Fibroblast of the aortic adventitia (primary cell): ENCODE measurements around the gene HSD17B11. TPM values are rescaled to one million over a fixed set of nuclear protein-coding genes. Genes with fewer than 3 reads are reported as not detected.

ENCODE experiments used
- DNase-seq: peaks from one replicate; pipeline ENCODE4 v3.0.0-alpha.2; 2010; ENCODE audit warnings: low read depth
- H3K4me3 ChIP-seq: 2 replicates; pipeline ENCODE4 v1.5.1; 2011; ENCODE audit warnings: low read depth, mild to moderate bottlenecking, control low read depth, low read length, moderate library complexity
- CTCF ChIP-seq: IDR thresholded peaks from 2 replicates; pipeline ENCODE4 v1.5.1; 2011; ENCODE audit warnings: mild to moderate bottlenecking, low read length, control low read depth, inconsistent platforms; ENCODE audit not compliant: insufficient read depth
- total RNA-seq: library from RNA; depleted of rRNA; stranded (reverse); fragments of >200 nt; gene quantifications from 2 replicates; pipeline ENCODE4 v1.2.3, GENCODE V29; 2012; ENCODE audit warnings: low replicate concordance

HSD17B11 gene
- 46.8 and 297 TPM in 2 replicates for total RNA-seq

- peak; percentile 32 for TF ChIP-seq CTCF
- peak; percentile 95 for DNase-seq
- H3K4me3 ChIP-seq: peak within 1 kb of the TSS; percentile 71
These were observed at the start of gene HSD17B11 for GRCh38 chr4:87390891-87391575. HSD17B11 (minus strand) TSS chr4:87391188; CDS start chr4:87391070, 118 bp downstream.

GRCh38 chr4:87433342-87433741, 42.4 kb upstream of the HSD17B11 start:
- no peak for TF ChIP-seq CTCF
- no peak for DNase-seq
- no peak overlapping the region for H3K4me3 ChIP-seq

- DNase-seq: no peak
- H3K4me3 ChIP-seq: no peak overlapping the region
- TF ChIP-seq CTCF: no peak
These were observed 39.0 kb upstream of the HSD17B11 start for GRCh38 chr4:87430038-87430437.

GRCh38 chr4:87428979-87429378, 38.0 kb upstream of the HSD17B11 start:
- DNase-seq: no peak
- no peak for TF ChIP-seq CTCF
- no peak overlapping the region for H3K4me3 ChIP-seq

GRCh38 chr4:87427518-87427868, 36.5 kb upstream of the HSD17B11 start:
- no peak for DNase-seq
- TF ChIP-seq CTCF: no peak
- H3K4me3 ChIP-seq: no peak overlapping the region

- DNase-seq: no peak
These were observed 36.0 kb upstream of the HSD17B11 start for GRCh38 chr4:87426865-87427517.

More at GRCh38 chr4:87426865-87427517, 36.0 kb upstream of the HSD17B11 start:
- TF ChIP-seq CTCF: no peak
- no peak overlapping the region for H3K4me3 ChIP-seq
